Measurements from ENCODE around the gene BORA. TPM values are rescaled to one million over a fixed set of nuclear protein-coding genes. Genes with fewer than 3 reads are reported as not detected.

The BORA gene
- total RNA-seq, 2 donors from 2014 or later: 14.4 to 22.5 TPM

- Mint-ChIP-seq H3K27me3 (ENCODE audit: insufficient read depth) (no peaks in the 10 kb centered on the region), H3K9me3 (peaks cover 4% of the 10 kb centered on the region), H3K36me3 (ENCODE audit: low read depth) (peaks cover 67% of the 10 kb centered on the region), H3K27ac (no peak overlapping the region), H3K4me3 (no peak overlapping the region), H3K4me1 (no peaks in the 10 kb centered on the region)
- H3K4me1 ChIP-seq (ENCODE audit: control insufficient read depth, insufficient read depth, low read length): no peaks in the 10 kb centered on the region
- no peaks in the 10 kb centered on the region for H3K27me3 ChIP-seq (ENCODE audit: control insufficient read depth, insufficient read depth, low read length, poor library complexity, severe bottlenecking)
- H3K9ac ChIP-seq (ENCODE audit: extremely low read depth, low read length, poor library complexity, severe bottlenecking): no peak overlapping the region
- H3K9me3 ChIP-seq (ENCODE audit: control insufficient read depth, low read length): no peaks in the 10 kb centered on the region
- 95 to 100% methylated on average over 4 to 6 of the region's 6 CpGs for WGBS, 2 experiments (ENCODE audit: insufficient coverage in 1 of 2, insufficient read length in 1 of 2)
- no peak overlapping the region for H3K4me3 ChIP-seq (ENCODE audit: low read length)
- no peak for TF ChIP-seq CTCF (conservative IDR thresholded peaks at IDR 0.05)
- H3K27ac ChIP-seq (ENCODE audit: low read depth, low read length): no peak overlapping the region
- no peak for DNase-seq
- peaks cover 85% of the 10 kb centered on the region for H3K36me3 ChIP-seq (ENCODE audit: control insufficient read depth, insufficient read depth, low read length)
These were observed 26.4 kb downstream of the BORA start for GRCh38 chr13:72754111-72754510.

GRCh38 chr13:72757792-72758535 lies 30.2 kb downstream of the BORA start:
- no peak overlapping the region for H3K27ac Mint-ChIP-seq

GRCh38 chr13:72760189-72760588 lies 32.5 kb downstream of the BORA start:
- Mint-ChIP-seq H3K4me3 (no peak overlapping the region), H3K36me3 (ENCODE audit: low read depth) (peaks cover 55% of the 10 kb centered on the region), H3K9me3 (no peaks in the 10 kb centered on the region), H3K27me3 (ENCODE audit: insufficient read depth) (no peaks in the 10 kb centered on the region), H3K27ac (no peak overlapping the region), H3K4me1 (no peaks in the 10 kb centered on the region)
- no peak overlapping the region for H3K9ac ChIP-seq (ENCODE audit: extremely low read depth, low read length, poor library complexity, severe bottlenecking)
- H3K4me1 ChIP-seq (ENCODE audit: control insufficient read depth, insufficient read depth, low read length): no peaks in the 10 kb centered on the region
- no peak overlapping the region for H3K27ac ChIP-seq (ENCODE audit: low read depth, low read length)
- H3K9me3 ChIP-seq (ENCODE audit: control insufficient read depth, low read length): no peaks in the 10 kb centered on the region
- H3K36me3 ChIP-seq (ENCODE audit: control insufficient read depth, insufficient read depth, low read length): peaks cover 87% of the 10 kb centered on the region
- 94 to 100% methylated on average over 2 to 3 of the region's 3 CpGs for WGBS, 2 experiments (ENCODE audit: insufficient coverage in 1 of 2, insufficient read length in 1 of 2)
- TF ChIP-seq CTCF (conservative IDR thresholded peaks at IDR 0.05): no peak
- DNase-seq: no peak
- no peaks in the 10 kb centered on the region for H3K27me3 ChIP-seq (ENCODE audit: control insufficient read depth, insufficient read depth, low read length, poor library complexity, severe bottlenecking)
- no peak overlapping the region for H3K4me3 ChIP-seq (ENCODE audit: low read length)

More at GRCh38 chr13:72757792-72758535, 30.2 kb downstream of the BORA start:
- no peak for TF ChIP-seq CTCF (conservative IDR thresholded peaks at IDR 0.05)
- no peak overlapping the region for H3K27ac ChIP-seq (ENCODE audit: low read depth, low read length)
- no peaks in the 10 kb centered on the region for H3K27me3 ChIP-seq (ENCODE audit: control insufficient read depth, insufficient read depth, low read length, poor library complexity, severe bottlenecking)
- no peaks in the 10 kb centered on the region for H3K9me3 ChIP-seq (ENCODE audit: control insufficient read depth, low read length)
- H3K36me3 ChIP-seq (ENCODE audit: control insufficient read depth, insufficient read depth, low read length): peaks cover 87% of the 10 kb centered on the region
- peaks cover 58% of the 10 kb centered on the region for H3K36me3 Mint-ChIP-seq (ENCODE audit: low read depth)
- no peaks in the 10 kb centered on the region for H3K4me1 ChIP-seq (ENCODE audit: control insufficient read depth, insufficient read depth, low read length)
- no peak overlapping the region for H3K9ac ChIP-seq (ENCODE audit: extremely low read depth, low read length, poor library complexity, severe bottlenecking)
- no peaks in the 10 kb centered on the region for H3K27me3 Mint-ChIP-seq (ENCODE audit: insufficient read depth)
- H3K4me3 ChIP-seq (ENCODE audit: low read length): no peak overlapping the region
- no peak for DNase-seq
- no peaks in the 10 kb centered on the region for H3K4me1 Mint-ChIP-seq
- 94 to 96% methylated on average over 2 to 3 of the region's 4 CpGs for WGBS, 2 experiments (ENCODE audit: insufficient coverage in 1 of 2, insufficient read length in 1 of 2)
- H3K4me3 Mint-ChIP-seq: no peak overlapping the region
- H3K9me3 Mint-ChIP-seq: no peaks in the 10 kb centered on the region
